A673 (cell line): ENCODE results near the gene EGR1. TPM values are rescaled to one million over a fixed set of nuclear protein-coding genes. Genes with fewer than 3 reads are reported as not detected.

Experiments
- BruUV-seq: library from RNA; stranded (reverse); fragments of 400-500 nt; replicated peaks from 2 replicates; lab custom pipeline; 2021; lab: Mats Ljungman, UMichigan
- CTCF ChIA-PET: fragments of 300-600 bp; sonication (Branson Sonifier 250); formaldehyde crosslinking; loops from one replicate; lab custom pipeline; 2022; ENCODE audit warnings: antibody characterized with exemption; lab: Charles Lee
- POLR2A ChIA-PET: fragments of 300-600 bp; sonication (Branson Sonifier 250); formaldehyde crosslinking; loops from one replicate; lab custom pipeline; 2022; ENCODE audit warnings: antibody characterized with exemption; ENCODE audit not compliant: low non-redundant PET; lab: Charles Lee
- DNase-seq: peaks from one replicate; pipeline ENCODE4 v3.0.0-alpha.2; 2015; ENCODE audit warnings: low spot score
- H3K27ac ChIP-seq: fragments of 200-600 bp; sonication (generic); 2 replicates; pipeline ENCODE4 v1.5.1; 2016; ENCODE audit warnings: mixed run types, low read depth, mild to moderate bottlenecking, mixed read lengths, antibody characterized with exemption, low read length; ENCODE audit not compliant: poor library complexity, severe bottlenecking
- H3K27me3 ChIP-seq: fragments of 200-600 bp; sonication (generic); replicated peaks from 2 replicates; pipeline ENCODE4 v1.6.1; 2017; ENCODE audit warnings: mixed run types, low read depth, mild to moderate bottlenecking, mixed read lengths, antibody characterized with exemption, low read length; ENCODE audit not compliant: insufficient read depth, poor library complexity
- H3K36me3 ChIP-seq: fragments of 200-600 bp; sonication (generic); 2 replicates; pipeline ENCODE4 v1.6.1; 2016; ENCODE audit warnings: mixed run types, mild to moderate bottlenecking, mixed read lengths, antibody characterized with exemption, low read length; ENCODE audit not compliant: insufficient read depth, poor library complexity, severe bottlenecking
- H3K4me1 ChIP-seq: fragments of 200-600 bp; sonication (generic); 2 replicates; pipeline ENCODE4 v1.6.1; 2017; ENCODE audit warnings: mixed run types, mild to moderate bottlenecking, mixed read lengths, antibody characterized with exemption, low read length; ENCODE audit not compliant: insufficient read depth, poor library complexity, severe bottlenecking
- H3K4me3 ChIP-seq: fragments of 200-600 bp; sonication (generic); 2 replicates; pipeline ENCODE4 v1.5.1; 2016; ENCODE audit warnings: low read depth, mixed run types, mild to moderate bottlenecking, mixed read lengths, low read length; ENCODE audit not compliant: poor library complexity, severe bottlenecking
- H3K9me3 ChIP-seq: fragments of 200-600 bp; sonication (generic); 2 replicates; pipeline ENCODE4 v1.6.1; 2016; ENCODE audit warnings: mixed run types, low read depth, mild to moderate bottlenecking, mixed read lengths, antibody characterized with exemption, low read length; ENCODE audit not compliant: poor library complexity, severe bottlenecking
- CTCF ChIP-seq: fragments of 300-800, 200-600 bp; sonication (generic); conservative IDR thresholded peaks from 2 replicates; pipeline ENCODE4 v1.5.1; 2017; ENCODE audit warnings: low read depth, mild to moderate bottlenecking, antibody characterized with exemption, low read length, moderate library complexity, mixed read lengths
- EZH2 ChIP-seq: fragments of 200-600 bp; sonication (generic); IDR thresholded peaks from 2 replicates; pipeline ENCODE4 v1.6.1; 2017; ENCODE audit warnings: borderline replicate concordance, low read depth, mild to moderate bottlenecking, mixed read lengths, antibody characterized with exemption, low read length; ENCODE audit not compliant: poor library complexity, severe bottlenecking
- intact Hi-C: fragments of 100-400 bp; cut with micrococcal nuclease; formaldehyde crosslinking; loops from one replicate; pipeline ENCODE4 v1.10.0; 2022; ENCODE audit not compliant: unreplicated experiment
- total RNA-seq: library from RNA; stranded (reverse); gene quantifications from 2 replicates; pipeline ENCODE4 v1.2.3, GENCODE V29; 2021

EGR1 gene
- total RNA-seq, 1 experiment from 2014 or later, result 64.8 TPM

- Histone ChIP-seq H3K36me3 (no peaks in the 10 kb centered on the region), H3K27me3 (no peaks in the 10 kb centered on the region), H3K9me3 (no peaks in the 10 kb centered on the region), H3K27ac (no peak overlapping the region), H3K4me1 (peaks cover 23% of the 10 kb centered on the region), H3K4me3 (no peak overlapping the region)
- DNase-seq, result no peak
- BruUV-seq, result no TSS peak
- intact Hi-C loops, result loop anchor here (1.0 to 5.0 kb wide), 2 partner anchors 52 to 96 kb away; no protein-coding TSS in a partner anchor
- POLR2A ChIA-PET, result interaction anchor here (0.6 to 0.7 kb wide), 2 partner anchors 108 to 837 kb away, joined by 5 to 8 read pairs; no protein-coding TSS in a partner anchor
- CTCF ChIA-PET, result interaction anchor here (0.6 to 2.3 kb wide), 2 partner anchors 53 to 101 kb away, joined by 3 to 27 read pairs; no protein-coding TSS in a partner anchor
- TF ChIP-seq CTCF (no peak), EZH2 (no peak)
Observed at GRCh38 chr5:138450971-138451370, 14.3 kb upstream of the EGR1 start.

- intact Hi-C loops, result loop anchor here (5.0 kb wide), 1 partner anchor 95 kb away; no protein-coding TSS in a partner anchor
- no peak for DNase-seq
- no peaks in the 10 kb centered on the region for H3K9me3 ChIP-seq
- no peak for TF ChIP-seq CTCF
- no peak for TF ChIP-seq EZH2
- H3K27me3 ChIP-seq, result no peaks in the 10 kb centered on the region
- no peaks in the 10 kb centered on the region for H3K36me3 ChIP-seq
- no peak overlapping the region for H3K4me3 ChIP-seq
- ChIA-PET POLR2A (interaction anchor here (0.6 kb wide), 1 partner anchor 1036 kb away, joined by 3 read pairs; no protein-coding TSS in a partner anchor), CTCF (interaction anchor here (0.6 to 1.4 kb wide), 2 partner anchors 12 to 827 kb away, joined by 4 read pairs; no protein-coding TSS in a partner anchor)
- H3K27ac ChIP-seq, result no peak overlapping the region
- peaks cover 23% of the 10 kb centered on the region for H3K4me1 ChIP-seq
- BruUV-seq, result no TSS peak
Observed at GRCh38 chr5:138452720-138453119, 12.6 kb upstream of the EGR1 start.

- ChIA-PET POLR2A (interaction anchor here (0.6 kb wide), 1 partner anchor 118 kb away, joined by 4 read pairs; no protein-coding TSS in a partner anchor), CTCF (interaction anchor here (1.4 kb wide), 1 partner anchor 11 kb away, joined by 4 read pairs; no protein-coding TSS in a partner anchor)
- Histone ChIP-seq H3K27ac (no peak overlapping the region), H3K27me3 (no peaks in the 10 kb centered on the region), H3K4me3 (no peak overlapping the region), H3K4me1 (peaks cover 17% of the 10 kb centered on the region), H3K9me3 (no peaks in the 10 kb centered on the region), H3K36me3 (no peaks in the 10 kb centered on the region)
- intact Hi-C loops, result loop anchor here (5.0 kb wide), 1 partner anchor 94 kb away; no protein-coding TSS in a partner anchor
- TF ChIP-seq CTCF (no peak), EZH2 (no peak)
- no TSS peak for BruUV-seq
- DNase-seq, result no peak
Observed at GRCh38 chr5:138453590-138453989, 11.7 kb upstream of the EGR1 start.
